ENCODE data around the gene CACNA1S.

Gene CACNA1S

GRCh38 chr1:201112926-201113325 is 700 bp upstream of the CACNA1S start:
- no peak overlapping the region for H3K4me3 ChIP-seq (ENCODE audit: low read depth, low read length)
- TF ChIP-seq POLR2A (IDR thresholded peaks at IDR 0.05; ENCODE audit: extremely low read depth, insufficient read length) (no peak), MYC (IDR thresholded peaks at IDR 0.05; ENCODE audit: low read depth, low read length) (no peak), CTCF (IDR thresholded peaks at IDR 0.05; ENCODE audit: low read depth, low read length) (no peak), MAX (IDR thresholded peaks at IDR 0.05; ENCODE audit: low read depth, low read length) (no peak)
- no peak for DNase-seq (ENCODE audit: low read depth)

DNA sequence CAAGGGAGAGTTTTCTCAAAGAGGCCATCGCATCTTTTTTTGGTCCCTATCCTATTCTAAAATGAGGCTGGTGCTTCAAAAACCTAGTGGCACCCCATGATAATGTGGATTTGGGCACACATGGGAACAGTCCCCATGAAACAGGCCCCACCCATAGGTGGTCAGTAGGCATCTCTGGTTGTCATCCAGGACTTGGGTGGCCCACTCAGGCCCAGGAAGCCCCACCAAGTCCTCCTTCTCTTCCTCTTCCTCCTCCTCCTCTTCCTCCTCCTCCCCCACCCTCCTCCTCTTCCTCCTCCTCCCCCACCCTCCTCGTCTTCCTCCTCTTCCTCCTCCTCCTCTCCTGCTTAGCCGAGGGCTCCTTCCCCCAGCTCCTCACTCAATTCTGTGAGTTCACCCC is 554 bp downstream of the CACNA1S start:
- TF ChIP-seq CTCF (IDR thresholded peaks at IDR 0.05; ENCODE audit: low read depth, low read length) = no peak
- TF ChIP-seq POLR2A (IDR thresholded peaks at IDR 0.05; ENCODE audit: extremely low read depth, insufficient read length) = no peak
- TF ChIP-seq MYC (IDR thresholded peaks at IDR 0.05; ENCODE audit: low read depth, low read length) = no peak
- no peak for TF ChIP-seq MAX (IDR thresholded peaks at IDR 0.05; ENCODE audit: low read depth, low read length)
- no peak for DNase-seq (ENCODE audit: low read depth)
- H3K4me3 ChIP-seq (ENCODE audit: low read depth, low read length) = no peak overlapping the region

DNA sequence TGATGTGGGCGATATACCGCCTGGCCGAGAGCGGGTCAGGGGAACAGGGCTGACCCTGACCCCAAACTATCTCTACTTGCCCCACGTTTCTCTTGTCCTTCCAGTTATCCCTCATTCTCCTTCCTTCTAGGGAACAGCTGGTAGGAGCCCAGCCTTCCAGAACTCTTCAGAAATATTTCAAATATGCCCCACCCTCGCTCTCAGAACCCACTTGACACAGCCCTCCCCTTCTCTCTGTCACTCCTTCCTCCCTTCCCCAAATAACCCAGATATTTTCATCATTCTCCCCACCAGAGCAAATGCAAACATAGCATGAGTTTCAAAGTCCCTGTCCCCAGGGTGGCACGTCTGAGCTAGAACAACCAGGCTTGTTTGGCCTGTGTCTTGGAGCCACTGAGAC is 1.1 kb downstream of the CACNA1S start:
- H3K4me3 ChIP-seq (ENCODE audit: low read depth, low read length) = no peak overlapping the region
- TF ChIP-seq MYC (IDR thresholded peaks at IDR 0.05; ENCODE audit: low read depth, low read length) = no peak
- TF ChIP-seq POLR2A (IDR thresholded peaks at IDR 0.05; ENCODE audit: extremely low read depth, insufficient read length) = no peak
- TF ChIP-seq MAX (IDR thresholded peaks at IDR 0.05; ENCODE audit: low read depth, low read length) = no peak
- no peak for TF ChIP-seq CTCF (IDR thresholded peaks at IDR 0.05; ENCODE audit: low read depth, low read length)
- DNase-seq (ENCODE audit: low read depth) = no peak

GRCh38 chr1:201110616-201111015 is 1.6 kb downstream of the CACNA1S start:
- TF ChIP-seq MYC (IDR thresholded peaks at IDR 0.05; ENCODE audit: low read depth, low read length) = no peak
- no peak for TF ChIP-seq POLR2A (IDR thresholded peaks at IDR 0.05; ENCODE audit: extremely low read depth, insufficient read length)
- no peak for TF ChIP-seq CTCF (IDR thresholded peaks at IDR 0.05; ENCODE audit: low read depth, low read length)
- TF ChIP-seq MAX (IDR thresholded peaks at IDR 0.05; ENCODE audit: low read depth, low read length) = no peak
- no peak overlapping the region for H3K4me3 ChIP-seq (ENCODE audit: low read depth, low read length)

GRCh38 chr1:201110138-201110537 is 2.1 kb downstream of the CACNA1S start:
- no peak overlapping the region for H3K4me3 ChIP-seq (ENCODE audit: low read depth, low read length)
- TF ChIP-seq MAX (IDR thresholded peaks at IDR 0.05; ENCODE audit: low read depth, low read length) (no peak), CTCF (IDR thresholded peaks at IDR 0.05; ENCODE audit: low read depth, low read length) (no peak), MYC (IDR thresholded peaks at IDR 0.05; ENCODE audit: low read depth, low read length) (no peak), POLR2A (IDR thresholded peaks at IDR 0.05; ENCODE audit: extremely low read depth, insufficient read length) (no peak)
- DNase-seq (ENCODE audit: low read depth) = no peak

More at GRCh38 chr1:201110616-201111015, 1.6 kb downstream of the CACNA1S start:
- no peak for DNase-seq (ENCODE audit: low read depth)

- TF ChIP-seq MAX (IDR thresholded peaks at IDR 0.05; ENCODE audit: low read depth, low read length) (no peak), MYC (IDR thresholded peaks at IDR 0.05; ENCODE audit: low read depth, low read length) (no peak), CTCF (IDR thresholded peaks at IDR 0.05; ENCODE audit: low read depth, low read length) (no peak), POLR2A (IDR thresholded peaks at IDR 0.05; ENCODE audit: extremely low read depth, insufficient read length) (no peak)
- H3K4me3 ChIP-seq (ENCODE audit: low read depth, low read length) = no peak overlapping the region
- no peak for DNase-seq (ENCODE audit: low read depth)
Measured at GRCh38 chr1:201109651-201110050, 2.6 kb downstream of the CACNA1S start.

Data from NB4 (cell line).